ENCODE measurements around the gene NME4.

- TF ChIP-seq EGR1 (IDR thresholded peaks at IDR 0.05) (no peak), EP300 (IDR thresholded peaks at IDR 0.05; ENCODE audit: borderline replicate concordance) (no peak), TEAD4 (IDR thresholded peaks at IDR 0.05) (no peak), NFIC (IDR thresholded peaks at IDR 0.05) (no peak), FOXM1 (IDR thresholded peaks at IDR 0.05; ENCODE audit: borderline replicate concordance, low read depth) (no peak), YY1 (IDR thresholded peaks at IDR 0.05; ENCODE audit: low read depth) (no peak), REST (IDR thresholded peaks at IDR 0.05; ENCODE audit: low read depth) (no peak), RAD21 (IDR thresholded peaks at IDR 0.05; ENCODE audit: low read depth) (no peak)
Observed at GRCh38 chr16:407253-407652, 10.3 kb downstream of the NME4 start.

All from Ishikawa (cell line).